Measurements from ENCODE around the gene DMAC1. TPM values are rescaled to one million over a fixed set of nuclear protein-coding genes. Genes with fewer than 3 reads are reported as not detected.

Gene DMAC1
- total RNA-seq, 1 experiment from 2014 or later = 72.7 TPM

- Mint-ChIP-seq H3K27me3 (ENCODE audit: low read depth) (no peaks in the 10 kb centered on the region), H3K4me3 (no peak overlapping the region), H3K9me3 (no peaks in the 10 kb centered on the region; a peak in 2 of 5 replicates), H3K4me1 (peaks cover 8 to 16% of the 10 kb centered on the region in 2 experiments), H3K27ac (no peak overlapping the region; a peak in 1 of 7 replicates), H3K36me3 (ENCODE audit: insufficient read depth in 1 of 3, low read depth in 3 of 3) (peaks cover 0 to 4% (median 2%) of the 10 kb centered on the region in 3 experiments; a peak in 2 of 7 replicates)
- H3K14ac ChIP-seq (ENCODE audit: insufficient read depth, low read length) = no peak overlapping the region
- no peak overlapping the region for H2AK5ac ChIP-seq (ENCODE audit: insufficient read length, low read length)
- no peak overlapping the region for H3K56ac ChIP-seq (ENCODE audit: insufficient read length, low read depth, low read length)
- no peak overlapping the region for H4K91ac ChIP-seq (ENCODE audit: insufficient read length, low read depth, low read length)
- no peak overlapping the region for H2BK20ac ChIP-seq (ENCODE audit: low read depth, low read length, poor library complexity, severe bottlenecking)
- no peak overlapping the region for H4K8ac ChIP-seq (replicated peaks; ENCODE audit: insufficient read length, low read depth, low read length)
- no peak overlapping the region for H4K5ac ChIP-seq (ENCODE audit: insufficient read length, low read depth, low read length)
- no peak overlapping the region for H3K4me2 ChIP-seq (ENCODE audit: insufficient read depth, insufficient read length, low read length)
- H3K79me2 ChIP-seq (ENCODE audit: insufficient read depth, low read length) = no peaks in the 10 kb centered on the region
- no peak overlapping the region for H2BK120ac ChIP-seq (ENCODE audit: low read depth, low read length, poor library complexity, severe bottlenecking)
- no peaks in the 10 kb centered on the region for H3K4me1 ChIP-seq (ENCODE audit: insufficient read depth, low read length)
- WGBS (ENCODE audit: extremely low coverage, insufficient read length, low lambda C conversion rate) = no CpG with 5 or more reads among the region's 1 CpG
- no peak overlapping the region for H3K27ac ChIP-seq (ENCODE audit: insufficient read length, low read depth, low read length)
- H3K23me2 ChIP-seq (ENCODE audit: insufficient read length, low read depth, low read length, poor library complexity, severe bottlenecking) = no peaks in the 10 kb centered on the region
- no peak overlapping the region for H3K18ac ChIP-seq (ENCODE audit: insufficient read length, low read depth, low read length)
- no peak overlapping the region for H2AFZ ChIP-seq (ENCODE audit: low read length)
- no peak overlapping the region for H3K4ac ChIP-seq (ENCODE audit: low read depth, low read length)
- no peaks in the 10 kb centered on the region for H3K27me3 ChIP-seq (ENCODE audit: insufficient read depth, low read length)
- no peak overlapping the region for H3K9ac ChIP-seq (ENCODE audit: extremely low read depth, insufficient read length, low read length)
- DNase-seq = no peak
- no peaks in the 10 kb centered on the region for H3K9me3 ChIP-seq (ENCODE audit: control insufficient read depth, low read depth, low read length)
- no peaks in the 10 kb centered on the region for H3K79me1 ChIP-seq (ENCODE audit: insufficient read depth, low read depth, low read length, poor library complexity, severe bottlenecking)
- no peak for TF ChIP-seq CTCF (conservative IDR thresholded peaks at IDR 0.05)
- H2BK15ac ChIP-seq (ENCODE audit: low read depth, low read length) = no peak overlapping the region
- no peak overlapping the region for H2BK5ac ChIP-seq (ENCODE audit: insufficient read length, low read length)
- H3T11ph ChIP-seq (ENCODE audit: low read length) = no peak overlapping the region
- no peak overlapping the region for H2BK12ac ChIP-seq (ENCODE audit: insufficient read length, low read depth, low read length)
- no peaks in the 10 kb centered on the region for H4K20me1 ChIP-seq (ENCODE audit: control insufficient read depth, insufficient read depth, insufficient read length)
- no peak overlapping the region for H3K23ac ChIP-seq (ENCODE audit: insufficient read length, low read depth, low read length)
These were observed 49.8 kb upstream of the DMAC1 start for GRCh38 chr9:7849362-7849761.

All from H9 (cell line).